ENCODE data around the gene ADAMTS3.

The ADAMTS3 gene

GRCh38 chr4:72568959-72569718 is at the start of gene ADAMTS3:
Gene ADAMTS3, minus strand, starts transcription at chr4:72569221. Its CDS starts 459 bp downstream, at chr4:72568762.
- peaks cover 5% of the 10 kb centered on the region for H3K27me3 ChIP-seq (ENCODE audit: control insufficient read depth, insufficient read depth, low read length)
- H3K36me3 ChIP-seq (ENCODE audit: control insufficient read depth, insufficient read depth, low read length), result no peaks in the 10 kb centered on the region
- peak within 1 kb of the TSS; percentile 87 for H3K4me3 ChIP-seq (ENCODE audit: low read depth, low read length)
- H3K9me3 ChIP-seq (ENCODE audit: control insufficient read depth, insufficient read depth, low read length), result no peaks in the 10 kb centered on the region
- peak within 1 kb of the TSS; percentile 54 for H3K9ac ChIP-seq (ENCODE audit: low read depth, low read length)
- peaks cover 8% of the 10 kb centered on the region for H3K4me1 ChIP-seq (ENCODE audit: control insufficient read depth, insufficient read depth, low read length)

- Histone ChIP-seq H3K4me1 (ENCODE audit: control insufficient read depth, insufficient read depth, low read length) (no peaks in the 10 kb centered on the region), H3K9ac (ENCODE audit: low read depth, low read length) (no peak overlapping the region), H3K36me3 (ENCODE audit: control insufficient read depth, insufficient read depth, low read length) (no peaks in the 10 kb centered on the region), H3K4me3 (ENCODE audit: low read depth, low read length) (no peak overlapping the region), H3K9me3 (ENCODE audit: control insufficient read depth, insufficient read depth, low read length) (no peaks in the 10 kb centered on the region), H3K27me3 (ENCODE audit: control insufficient read depth, insufficient read depth, low read length) (no peaks in the 10 kb centered on the region)
Observed at GRCh38 chr4:72613959-72614358, 44.9 kb upstream of the ADAMTS3 start.

- H3K4me1 ChIP-seq (ENCODE audit: control insufficient read depth, insufficient read depth, low read length), result no peaks in the 10 kb centered on the region
- no peaks in the 10 kb centered on the region for H3K36me3 ChIP-seq (ENCODE audit: control insufficient read depth, insufficient read depth, low read length)
- no peak overlapping the region for H3K4me3 ChIP-seq (ENCODE audit: low read depth, low read length)
- H3K27me3 ChIP-seq (ENCODE audit: control insufficient read depth, insufficient read depth, low read length), result no peaks in the 10 kb centered on the region
- H3K9me3 ChIP-seq (ENCODE audit: control insufficient read depth, insufficient read depth, low read length), result no peaks in the 10 kb centered on the region
- H3K9ac ChIP-seq (ENCODE audit: low read depth, low read length), result no peak overlapping the region
Observed at GRCh38 chr4:72606751-72607150, 37.7 kb upstream of the ADAMTS3 start.

- no peaks in the 10 kb centered on the region for H3K27me3 ChIP-seq (ENCODE audit: control insufficient read depth, insufficient read depth, low read length)
- H3K36me3 ChIP-seq (ENCODE audit: control insufficient read depth, insufficient read depth, low read length), result no peaks in the 10 kb centered on the region
- no peaks in the 10 kb centered on the region for H3K9me3 ChIP-seq (ENCODE audit: control insufficient read depth, insufficient read depth, low read length)
- no peaks in the 10 kb centered on the region for H3K4me1 ChIP-seq (ENCODE audit: control insufficient read depth, insufficient read depth, low read length)
- H3K4me3 ChIP-seq (ENCODE audit: low read depth, low read length), result no peak overlapping the region
- no peak overlapping the region for H3K9ac ChIP-seq (ENCODE audit: low read depth, low read length)
Observed at GRCh38 chr4:72604324-72604723, 35.3 kb upstream of the ADAMTS3 start.

- no peaks in the 10 kb centered on the region for H3K4me1 ChIP-seq (ENCODE audit: control insufficient read depth, insufficient read depth, low read length)
- no peak overlapping the region for H3K4me3 ChIP-seq (ENCODE audit: low read depth, low read length)
- H3K36me3 ChIP-seq (ENCODE audit: control insufficient read depth, insufficient read depth, low read length), result no peaks in the 10 kb centered on the region
- H3K9me3 ChIP-seq (ENCODE audit: control insufficient read depth, insufficient read depth, low read length), result no peaks in the 10 kb centered on the region
- H3K27me3 ChIP-seq (ENCODE audit: control insufficient read depth, insufficient read depth, low read length), result no peaks in the 10 kb centered on the region
- no peak overlapping the region for H3K9ac ChIP-seq (ENCODE audit: low read depth, low read length)
Observed at GRCh38 chr4:72602396-72603376, 33.7 kb upstream of the ADAMTS3 start.

GRCh38 chr4:72591547-72592454 is 22.8 kb upstream of the ADAMTS3 start:
- H3K36me3 ChIP-seq (ENCODE audit: control insufficient read depth, insufficient read depth, low read length), result no peaks in the 10 kb centered on the region
- H3K4me1 ChIP-seq (ENCODE audit: control insufficient read depth, insufficient read depth, low read length), result no peaks in the 10 kb centered on the region
- no peaks in the 10 kb centered on the region for H3K9me3 ChIP-seq (ENCODE audit: control insufficient read depth, insufficient read depth, low read length)
- H3K9ac ChIP-seq (ENCODE audit: low read depth, low read length), result no peak overlapping the region
- no peak overlapping the region for H3K4me3 ChIP-seq (ENCODE audit: low read depth, low read length)
- no peaks in the 10 kb centered on the region for H3K27me3 ChIP-seq (ENCODE audit: control insufficient read depth, insufficient read depth, low read length)

GRCh38 chr4:72587334-72587733 is 18.3 kb upstream of the ADAMTS3 start:
- Histone ChIP-seq H3K4me3 (ENCODE audit: low read depth, low read length) (no peak overlapping the region), H3K27me3 (ENCODE audit: control insufficient read depth, insufficient read depth, low read length) (no peaks in the 10 kb centered on the region), H3K4me1 (ENCODE audit: control insufficient read depth, insufficient read depth, low read length) (no peaks in the 10 kb centered on the region), H3K9me3 (ENCODE audit: control insufficient read depth, insufficient read depth, low read length) (no peaks in the 10 kb centered on the region), H3K36me3 (ENCODE audit: control insufficient read depth, insufficient read depth, low read length) (no peaks in the 10 kb centered on the region), H3K9ac (ENCODE audit: low read depth, low read length) (no peak overlapping the region)

- Histone ChIP-seq H3K9me3 (ENCODE audit: control insufficient read depth, insufficient read depth, low read length) (no peaks in the 10 kb centered on the region), H3K9ac (ENCODE audit: low read depth, low read length) (no peak overlapping the region), H3K4me3 (ENCODE audit: low read depth, low read length) (no peak overlapping the region), H3K27me3 (ENCODE audit: control insufficient read depth, insufficient read depth, low read length) (no peaks in the 10 kb centered on the region), H3K4me1 (ENCODE audit: control insufficient read depth, insufficient read depth, low read length) (no peaks in the 10 kb centered on the region), H3K36me3 (ENCODE audit: control insufficient read depth, insufficient read depth, low read length) (no peaks in the 10 kb centered on the region)
Observed at GRCh38 chr4:72582853-72583252, 13.8 kb upstream of the ADAMTS3 start.

GRCh38 chr4:72577211-72577610 is 8.2 kb upstream of the ADAMTS3 start:
- Histone ChIP-seq H3K4me1 (ENCODE audit: control insufficient read depth, insufficient read depth, low read length) (no peaks in the 10 kb centered on the region), H3K4me3 (ENCODE audit: low read depth, low read length) (no peak overlapping the region), H3K9me3 (ENCODE audit: control insufficient read depth, insufficient read depth, low read length) (no peaks in the 10 kb centered on the region), H3K36me3 (ENCODE audit: control insufficient read depth, insufficient read depth, low read length) (no peaks in the 10 kb centered on the region), H3K9ac (ENCODE audit: low read depth, low read length) (no peak overlapping the region), H3K27me3 (ENCODE audit: control insufficient read depth, insufficient read depth, low read length) (no peaks in the 10 kb centered on the region)

GRCh38 chr4:72571337-72571736 is 2.3 kb upstream of the ADAMTS3 start:
- no peak overlapping the region for H3K4me3 ChIP-seq (ENCODE audit: low read depth, low read length)
- no peaks in the 10 kb centered on the region for H3K9me3 ChIP-seq (ENCODE audit: control insufficient read depth, insufficient read depth, low read length)
- H3K36me3 ChIP-seq (ENCODE audit: control insufficient read depth, insufficient read depth, low read length), result no peaks in the 10 kb centered on the region
- H3K27me3 ChIP-seq (ENCODE audit: control insufficient read depth, insufficient read depth, low read length), result peaks cover 5% of the 10 kb centered on the region
- peaks cover 8% of the 10 kb centered on the region for H3K4me1 ChIP-seq (ENCODE audit: control insufficient read depth, insufficient read depth, low read length)
- H3K9ac ChIP-seq (ENCODE audit: low read depth, low read length), result no peak overlapping the region

GRCh38 chr4:72569719-72570235 is 756 bp upstream of the ADAMTS3 start:
- H3K9ac ChIP-seq (ENCODE audit: low read depth, low read length), result peak overlapping the region; percentile 54
- peaks cover 8% of the 10 kb centered on the region for H3K4me1 ChIP-seq (ENCODE audit: control insufficient read depth, insufficient read depth, low read length)
- H3K4me3 ChIP-seq (ENCODE audit: low read depth, low read length), result peak overlapping the region; percentile 87
- H3K27me3 ChIP-seq (ENCODE audit: control insufficient read depth, insufficient read depth, low read length), result peaks cover 5% of the 10 kb centered on the region
- no peaks in the 10 kb centered on the region for H3K9me3 ChIP-seq (ENCODE audit: control insufficient read depth, insufficient read depth, low read length)
- no peaks in the 10 kb centered on the region for H3K36me3 ChIP-seq (ENCODE audit: control insufficient read depth, insufficient read depth, low read length)
